GM10248 (cell line): ENCODE data around the gene ABCG5.

Experiments
- CTCF ChIA-PET: fragments of 300-600 bp; sonication (Branson Sonifier 250); formaldehyde crosslinking; extraction: SDS; loops from one replicate; lab custom pipeline; 2021; ENCODE audit warnings: antibody characterized with exemption; lab: Yijun Ruan, JAX
- POLR2A ChIA-PET: fragments of 350-650 bp; sonication (Branson Sonifier 250); formaldehyde crosslinking; extraction: SDS; loops from one replicate; lab custom pipeline; 2020; ENCODE audit warnings: antibody characterized with exemption; lab: Yijun Ruan, JAX
- DNase-seq: peaks from one replicate; pipeline ENCODE4 v3.0.0; 2012; ENCODE audit errors: extremely low spot score
- CTCF ChIP-seq: IDR thresholded peaks from 2 replicates; pipeline ENCODE4 v1.5.1; 2012; ENCODE audit warnings: mild to moderate bottlenecking, low read depth; ENCODE audit errors: extremely low read depth, missing control alignments, control extremely low read depth

The ABCG5 gene

GRCh38 chr2:43792653-43793052, 46.0 kb downstream of the ABCG5 start:
- POLR2A ChIA-PET: no interaction called here
- CTCF ChIA-PET: interaction anchor here (2.0 kb wide), 1 partner anchor 8 kb away, joined by 6 read pairs; no protein-coding TSS in a partner anchor
- no peak for DNase-seq
- TF ChIP-seq CTCF: no peak

GRCh38 chr2:43791035-43791765, 47.4 kb downstream of the ABCG5 start:
- POLR2A ChIA-PET: no interaction called here
- CTCF ChIA-PET: interaction anchor here (0.9 to 2.0 kb wide), 4 partner anchors 9 to 17 kb away, joined by 3 to 6 read pairs (median 4); partner anchors contain the start of gene DYNC2LI1
- no peak for DNase-seq
- no peak for TF ChIP-seq CTCF

- DNase-seq: no peak
- POLR2A ChIA-PET: no interaction called here
- no peak for TF ChIP-seq CTCF
- CTCF ChIA-PET: interaction anchor here (0.9 to 1.8 kb wide), 3 partner anchors 10 to 19 kb away, joined by 3 to 5 read pairs (median 4); partner anchors contain the start of gene DYNC2LI1
Observed at GRCh38 chr2:43790147-43790546, 48.5 kb downstream of the ABCG5 start.

- ChIA-PET CTCF (interaction anchor here (1.5 kb wide), 1 partner anchor 9 kb away, joined by 4 read pairs; no protein-coding TSS in a partner anchor), POLR2A (no interaction called here)
- no peak for DNase-seq
- TF ChIP-seq CTCF: no peak
Observed at GRCh38 chr2:43788646-43789045, 50.0 kb downstream of the ABCG5 start.

- DNase-seq: no peak
- TF ChIP-seq CTCF: no peak
- POLR2A ChIA-PET: no interaction called here
- CTCF ChIA-PET: interaction anchor here (0.9 kb wide), 1 partner anchor 46 kb away, joined by 3 read pairs; no protein-coding TSS in a partner anchor
Observed at GRCh38 chr2:43787895-43788294, 50.7 kb downstream of the ABCG5 start.

- POLR2A ChIA-PET: no interaction called here
- CTCF ChIA-PET: no interaction called here
- TF ChIP-seq CTCF: no peak
- no peak for DNase-seq
Observed at GRCh38 chr2:43778233-43778632, 60.4 kb downstream of the ABCG5 start.
